Activated naive CD4-positive, alpha-beta T cell (primary cell): Measurements from ENCODE around the gene KRTAP10-2.

Experiments
- DNase-seq, 4 experiments: peaks; one replicate each; lab custom pipeline; 2025; lab: John Stamatoyannopoulos, UW

The KRTAP10-2 gene

DNA sequence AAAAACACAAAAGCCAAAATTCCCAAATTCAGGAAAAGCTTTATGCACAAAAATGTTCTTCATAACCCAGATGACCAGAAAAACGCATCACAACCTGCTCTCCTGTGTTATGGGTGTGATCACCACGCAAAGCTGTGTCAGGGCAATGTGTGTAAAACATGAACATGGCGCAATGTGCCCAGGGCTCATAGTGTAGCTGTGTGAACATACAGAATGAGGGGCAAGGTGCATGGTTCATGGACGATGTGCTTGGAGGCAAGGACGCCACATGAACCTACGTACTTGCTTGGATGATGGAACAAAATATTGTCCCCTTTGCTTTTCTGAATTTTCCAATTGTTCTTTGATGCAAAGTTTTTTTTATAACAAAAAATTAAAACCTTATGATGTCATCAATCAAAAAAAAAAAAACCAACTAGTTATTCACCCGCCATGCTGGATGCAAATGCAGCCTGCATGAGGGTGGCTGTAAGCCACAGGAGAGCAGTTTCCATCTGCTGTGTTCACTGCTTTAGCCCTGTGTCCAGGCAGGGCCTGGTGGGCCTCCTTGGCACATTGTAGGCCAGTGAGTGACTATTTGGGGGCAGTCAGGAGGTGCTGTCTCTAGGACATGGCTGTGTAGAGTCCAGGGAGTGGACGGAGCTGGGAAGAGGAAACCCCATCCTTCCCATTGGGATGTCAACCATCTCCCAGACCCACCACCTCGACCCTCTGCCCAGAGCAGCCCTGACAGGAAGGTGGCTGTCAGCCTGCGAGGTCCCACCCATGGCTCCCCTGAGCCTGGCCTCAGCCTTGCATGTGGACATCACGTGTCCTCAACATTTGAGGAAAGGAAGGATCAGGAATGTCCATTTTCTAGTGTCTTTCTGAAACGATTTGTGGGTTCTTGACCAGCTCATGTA lies 25.0 kb downstream of the KRTAP10-2 start:
- DNase-seq: no peak

DNA sequence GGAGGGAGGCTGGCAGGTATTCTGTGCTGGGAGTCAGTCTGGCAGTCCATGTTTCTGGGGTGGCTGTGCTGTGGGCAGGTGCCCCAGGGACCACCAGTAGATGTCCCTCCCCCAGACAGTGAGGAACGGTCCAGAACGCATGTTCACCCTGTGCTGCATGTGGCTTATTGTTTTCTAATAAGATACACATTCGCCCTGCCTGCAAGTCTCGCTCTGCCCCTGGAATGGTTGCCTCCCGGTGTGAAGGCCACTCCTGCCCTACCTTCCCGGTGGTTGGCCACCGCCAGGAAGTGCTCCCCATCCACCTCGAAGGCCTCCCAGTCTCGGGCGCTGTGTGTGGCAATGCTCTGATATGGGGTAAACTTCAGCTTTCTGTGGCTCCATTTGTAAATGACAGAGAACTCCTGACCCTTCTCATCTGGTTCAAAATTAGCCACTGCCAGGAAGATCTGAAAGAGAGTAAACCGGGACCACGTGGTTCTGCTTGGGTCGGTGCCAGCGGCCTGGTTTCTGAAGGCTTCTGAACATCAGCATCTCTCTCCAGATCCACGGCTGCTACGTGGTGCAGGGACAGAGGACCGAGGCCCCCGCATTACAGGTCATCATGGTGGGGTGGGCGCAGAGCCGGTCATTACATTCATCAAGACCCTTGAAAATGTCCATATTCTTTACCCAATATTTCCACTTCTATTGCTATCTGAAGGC lies 25.8 kb downstream of the KRTAP10-2 start:
- no peak for DNase-seq

DNA sequence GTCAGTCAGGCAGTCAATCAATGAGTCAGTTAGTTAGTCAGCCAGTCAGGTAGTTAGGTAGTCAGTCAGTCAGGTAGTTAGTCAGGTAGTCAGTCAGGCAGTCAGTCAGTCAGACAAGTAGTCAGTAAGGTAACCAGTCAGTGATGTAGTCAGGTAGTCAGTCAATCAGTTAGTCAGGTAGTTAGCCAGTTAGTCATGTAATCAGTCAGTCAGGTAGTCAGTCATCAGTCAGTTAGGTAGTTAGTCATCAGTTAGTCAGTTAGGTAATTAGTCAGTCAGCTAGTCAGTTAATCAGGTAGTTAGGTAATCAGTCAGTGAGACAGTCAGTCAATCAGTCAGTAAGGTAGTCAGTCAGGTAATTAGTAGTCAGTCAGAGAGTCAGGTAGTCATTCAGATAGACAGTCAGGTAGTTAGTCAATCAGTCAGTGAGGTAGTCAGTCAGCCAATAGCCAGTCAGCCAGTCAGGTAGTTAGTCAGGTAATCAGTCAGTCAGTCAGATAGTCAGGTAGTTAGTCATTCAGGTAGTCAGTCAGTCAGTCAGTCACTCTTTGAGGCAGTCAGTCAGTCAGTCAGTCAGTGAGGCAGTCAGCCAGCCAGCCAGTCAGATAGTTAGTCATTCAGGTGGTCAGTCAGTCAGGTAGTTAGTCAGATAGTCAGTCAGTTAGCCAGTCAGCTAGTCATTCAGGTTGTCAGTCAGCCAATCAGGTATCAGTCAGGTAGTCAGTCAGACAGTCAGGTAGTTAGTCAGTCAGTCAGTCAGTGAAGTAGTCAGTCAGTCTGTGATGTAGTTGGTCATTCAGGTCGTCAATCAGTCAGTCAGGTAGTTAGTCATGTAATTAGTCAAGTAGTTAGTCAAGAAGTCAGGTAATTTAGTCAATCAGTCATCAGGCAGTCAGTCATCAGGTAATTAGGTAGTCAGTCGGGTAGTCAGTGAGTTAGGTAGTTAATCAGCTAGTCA lies 26.6 kb downstream of the KRTAP10-2 start:
- DNase-seq: no peak

DNA sequence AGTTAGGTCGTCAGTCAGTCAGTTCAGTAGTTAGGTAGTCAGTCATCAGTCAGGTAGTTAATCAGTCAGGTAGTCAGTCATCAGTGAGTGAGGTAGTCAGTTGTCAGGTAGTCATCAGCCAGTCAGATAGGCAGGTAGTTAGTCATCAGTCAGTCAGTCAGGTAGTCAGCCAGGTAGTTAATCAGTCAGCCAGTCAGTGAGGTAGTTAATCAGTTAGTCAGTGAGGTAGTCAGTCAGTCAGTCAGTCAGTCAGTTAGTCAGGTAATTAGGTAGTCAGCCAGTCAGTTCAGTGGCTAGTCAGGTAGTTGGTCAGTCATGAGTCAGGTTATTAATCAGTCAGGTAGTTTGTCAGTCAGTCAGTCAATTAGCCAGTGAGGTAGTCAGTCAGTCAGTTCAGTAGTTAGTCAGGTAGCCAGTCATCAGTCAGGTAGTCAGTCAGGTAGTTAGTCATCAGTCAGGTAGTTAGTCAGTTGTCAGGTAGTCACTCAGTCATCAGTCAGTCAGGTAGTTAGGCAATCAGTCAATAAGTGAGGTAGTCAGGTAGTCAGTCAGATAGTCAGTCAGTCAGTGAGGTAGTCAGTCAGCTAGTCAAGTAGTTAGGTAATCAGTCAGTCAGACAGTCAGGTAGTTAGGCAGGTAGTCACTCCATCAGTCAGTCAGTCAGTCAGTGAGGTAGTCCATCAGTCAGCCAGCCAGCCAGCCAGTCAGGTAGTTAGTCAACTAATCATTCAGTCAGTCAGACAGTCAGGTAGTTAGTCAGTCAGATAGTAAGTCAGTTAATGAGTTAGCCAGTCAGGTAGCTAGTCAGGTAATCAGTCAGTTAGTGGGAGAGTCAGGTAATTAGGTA lies 27.5 kb downstream of the KRTAP10-2 start:
- DNase-seq: no peak

DNA sequence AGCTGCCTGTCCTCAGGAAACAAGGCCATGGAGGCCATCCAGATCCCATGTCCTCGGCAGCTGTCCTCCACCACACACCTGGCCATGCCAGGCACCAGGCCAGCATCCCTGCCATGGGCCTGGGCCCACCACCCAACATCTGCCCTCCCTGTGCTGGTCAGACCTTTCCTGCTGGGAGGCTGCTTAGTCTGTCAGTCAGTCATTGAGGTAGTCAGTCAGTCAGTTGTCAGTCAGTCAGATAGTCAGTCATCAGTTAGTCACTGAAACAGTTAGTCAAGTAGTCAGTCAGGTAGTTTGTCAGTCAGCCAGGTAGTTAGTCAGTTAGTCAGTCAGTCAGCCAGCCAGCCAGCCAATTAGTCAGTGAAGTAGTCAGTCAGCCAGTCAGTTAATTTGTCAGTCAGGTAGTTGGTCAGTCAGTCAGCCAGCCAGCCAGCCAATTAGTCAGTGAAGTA lies 28.5 kb downstream of the KRTAP10-2 start:
- DNase-seq: no peak

DNA sequence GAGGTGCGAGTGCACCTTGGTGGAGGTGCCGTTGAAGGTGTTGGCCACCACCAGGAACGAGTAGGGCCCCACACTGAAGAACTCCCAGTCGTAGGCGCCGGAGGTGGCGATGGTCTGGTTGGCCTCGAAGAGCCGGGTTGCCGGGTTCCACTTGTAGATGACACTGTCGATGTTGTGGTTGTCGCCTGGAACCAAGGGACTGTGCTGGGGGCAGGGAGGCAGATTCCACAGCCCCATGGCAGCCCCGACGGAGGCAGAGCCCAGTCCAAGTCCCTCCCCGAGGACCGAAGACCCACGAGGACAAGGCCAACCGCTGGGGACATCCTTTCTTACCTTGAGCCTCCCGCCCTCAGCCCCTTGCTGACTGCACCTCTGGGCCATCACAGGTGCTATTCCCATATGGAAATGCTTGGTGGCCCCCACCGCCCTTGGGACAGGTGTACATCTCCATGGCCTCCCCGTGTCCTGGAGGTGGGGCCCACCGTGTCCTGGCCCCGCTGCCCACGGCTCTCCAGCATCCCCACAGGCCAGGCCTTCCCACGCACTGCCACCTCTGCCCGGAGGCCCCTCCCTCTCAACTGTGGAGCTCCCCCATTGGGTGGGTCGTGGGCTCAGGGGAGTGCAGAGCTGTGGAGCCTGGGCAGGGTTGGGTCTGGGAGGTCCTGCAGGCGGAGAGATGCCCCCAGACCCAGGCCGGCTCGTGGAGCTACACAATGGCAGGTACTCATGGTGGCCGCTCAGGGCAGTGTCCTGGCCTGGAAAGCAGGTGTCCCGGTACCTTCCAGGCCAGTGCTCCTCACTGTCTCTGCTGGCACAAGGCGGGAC lies 29.2 kb downstream of the KRTAP10-2 start:
- no peak for DNase-seq

DNA sequence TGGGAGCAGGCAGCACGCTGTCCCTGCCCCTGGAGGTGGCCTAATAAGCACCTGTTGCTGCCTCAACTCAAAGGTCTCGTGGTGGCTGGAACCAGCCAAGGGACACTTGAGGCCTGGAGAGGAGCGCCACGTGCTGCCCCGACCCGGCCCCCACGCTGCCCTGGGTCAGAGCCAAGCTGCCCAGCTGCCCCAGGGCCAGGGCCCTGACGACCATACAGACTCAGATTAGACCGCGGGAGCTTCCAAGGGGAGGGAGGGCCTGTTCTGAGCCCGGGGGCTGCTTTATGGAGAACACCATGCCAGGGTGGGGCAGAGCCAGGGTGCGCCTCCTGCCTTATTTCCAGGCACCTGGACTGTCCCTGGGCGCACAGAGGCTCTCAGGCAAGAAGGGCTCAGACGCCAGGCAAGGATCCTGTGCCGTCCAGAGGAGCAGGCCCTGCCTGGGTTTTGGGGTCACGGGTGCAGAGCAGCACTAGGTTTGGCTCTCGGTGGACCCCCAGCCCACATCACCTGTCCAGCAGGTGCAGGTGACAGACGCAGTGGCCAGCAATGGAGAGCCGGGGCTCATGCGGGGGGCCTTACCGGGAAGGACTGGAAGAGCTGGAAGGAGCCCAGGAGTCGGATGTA lies 29.9 kb downstream of the KRTAP10-2 start:
- DNase-seq: no peak

DNA sequence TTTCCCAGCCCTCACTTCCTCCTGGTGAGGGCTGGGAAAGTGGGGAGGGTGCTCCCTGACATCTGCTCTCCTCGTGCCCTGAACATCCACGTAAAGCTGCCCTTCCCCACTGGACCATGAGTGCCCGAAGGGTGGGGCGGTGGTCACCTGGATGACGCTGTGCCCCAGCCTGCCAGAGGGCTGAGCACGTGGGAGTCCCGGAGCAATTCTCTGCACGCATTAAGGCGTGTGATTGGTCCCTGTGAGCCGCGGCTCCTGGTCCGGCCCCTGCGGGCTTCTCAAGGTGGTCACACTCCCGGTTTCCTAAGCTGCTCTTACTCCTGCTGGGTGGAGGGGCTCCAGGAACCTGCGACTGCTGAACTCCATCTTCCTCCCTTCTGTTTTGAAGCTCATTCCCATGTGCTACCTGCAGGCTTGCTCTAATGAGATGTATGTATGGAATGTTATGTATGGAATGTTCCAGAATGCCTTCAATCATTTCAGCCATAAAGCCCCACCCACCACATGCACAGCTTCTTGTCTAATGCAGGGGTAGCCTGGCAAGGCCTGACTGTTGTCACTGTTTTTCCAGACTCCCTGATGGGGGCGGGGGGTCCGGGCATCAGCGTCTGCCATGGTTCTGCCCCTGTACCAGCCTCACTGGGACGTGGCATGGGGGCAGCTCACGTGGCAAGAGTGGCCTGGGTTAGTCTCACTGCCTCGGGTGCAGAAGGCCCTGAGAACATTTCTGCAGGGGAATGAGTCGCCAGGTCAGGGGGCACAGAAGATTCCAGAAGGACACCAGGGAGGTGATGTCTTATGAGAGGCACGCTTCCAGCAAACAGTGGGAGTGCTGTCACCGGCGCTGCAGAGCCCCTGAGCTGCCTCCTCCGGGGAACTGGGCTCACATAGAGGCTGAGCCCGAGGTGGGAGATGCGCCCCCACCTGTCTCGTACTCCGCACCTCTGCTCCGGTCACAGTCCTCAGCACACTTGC lies 30.7 kb downstream of the KRTAP10-2 start:
- no peak for DNase-seq

DNA sequence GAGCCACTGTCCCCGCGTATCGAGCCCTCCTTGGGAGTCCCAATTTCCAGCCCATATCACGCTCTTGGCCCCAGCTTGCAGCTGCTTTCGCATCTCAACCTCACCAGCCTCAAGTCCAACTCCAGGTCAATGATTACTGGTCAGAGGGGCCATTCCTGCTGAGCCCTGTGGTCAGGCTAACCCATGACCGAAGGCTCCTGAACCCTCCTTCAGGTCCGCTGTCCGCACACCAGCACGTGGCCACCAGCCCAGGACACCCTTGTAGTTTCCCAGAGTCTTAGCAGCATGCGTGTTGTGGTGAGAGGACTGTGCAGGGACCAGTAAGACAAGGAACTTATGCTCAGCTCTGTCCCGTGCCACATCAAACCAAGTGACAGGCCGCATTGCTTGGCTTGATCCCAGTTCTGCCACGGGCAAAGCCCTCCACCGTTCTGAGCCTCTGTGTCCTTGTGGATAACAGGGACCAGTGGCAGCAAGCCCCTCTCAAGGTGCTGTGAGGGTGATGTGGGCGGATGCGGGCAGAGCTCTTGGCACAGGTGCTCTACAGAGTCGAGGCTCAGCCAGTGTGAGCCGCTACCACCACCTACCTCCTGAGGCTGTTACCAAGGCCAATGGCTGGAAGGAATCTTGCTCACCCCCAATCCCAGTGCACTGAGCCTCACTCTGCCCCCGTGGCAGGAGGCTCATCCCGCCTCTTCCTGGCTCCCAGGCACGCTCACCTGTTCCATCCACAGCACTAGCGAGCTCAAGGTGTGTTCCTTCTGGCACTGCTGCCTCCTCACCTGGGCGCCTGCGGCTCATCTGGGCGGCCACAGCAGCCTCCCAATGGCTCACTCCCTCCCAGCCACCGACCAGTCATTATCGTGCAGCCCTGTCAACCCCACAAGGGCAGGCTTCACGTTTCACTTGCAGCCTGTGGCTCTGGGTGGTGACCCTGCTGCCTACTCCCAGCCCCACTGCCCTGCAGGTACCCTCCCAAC lies 31.7 kb downstream of the KRTAP10-2 start:
- no peak for DNase-seq

DNA sequence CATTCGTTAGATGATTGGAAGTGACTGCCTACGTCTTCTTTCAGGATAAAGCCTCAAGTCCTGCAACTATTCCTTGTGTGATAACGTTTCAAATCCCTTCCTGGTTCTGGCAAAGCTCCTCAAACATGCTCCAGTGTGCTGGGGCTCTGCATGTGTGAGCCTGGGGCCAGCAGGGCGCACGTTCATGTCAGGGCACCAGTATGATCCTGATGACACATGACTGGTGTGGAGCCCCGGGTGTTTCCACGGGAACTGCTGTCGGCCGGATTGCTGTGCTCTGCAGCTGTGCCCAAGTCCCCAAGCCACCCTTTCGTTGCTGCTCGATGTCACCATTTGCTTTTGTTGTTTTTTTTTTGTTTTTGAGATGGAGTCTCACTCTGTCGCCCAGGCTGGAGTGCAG lies 32.6 kb downstream of the KRTAP10-2 start:
- no peak for DNase-seq

DNA sequence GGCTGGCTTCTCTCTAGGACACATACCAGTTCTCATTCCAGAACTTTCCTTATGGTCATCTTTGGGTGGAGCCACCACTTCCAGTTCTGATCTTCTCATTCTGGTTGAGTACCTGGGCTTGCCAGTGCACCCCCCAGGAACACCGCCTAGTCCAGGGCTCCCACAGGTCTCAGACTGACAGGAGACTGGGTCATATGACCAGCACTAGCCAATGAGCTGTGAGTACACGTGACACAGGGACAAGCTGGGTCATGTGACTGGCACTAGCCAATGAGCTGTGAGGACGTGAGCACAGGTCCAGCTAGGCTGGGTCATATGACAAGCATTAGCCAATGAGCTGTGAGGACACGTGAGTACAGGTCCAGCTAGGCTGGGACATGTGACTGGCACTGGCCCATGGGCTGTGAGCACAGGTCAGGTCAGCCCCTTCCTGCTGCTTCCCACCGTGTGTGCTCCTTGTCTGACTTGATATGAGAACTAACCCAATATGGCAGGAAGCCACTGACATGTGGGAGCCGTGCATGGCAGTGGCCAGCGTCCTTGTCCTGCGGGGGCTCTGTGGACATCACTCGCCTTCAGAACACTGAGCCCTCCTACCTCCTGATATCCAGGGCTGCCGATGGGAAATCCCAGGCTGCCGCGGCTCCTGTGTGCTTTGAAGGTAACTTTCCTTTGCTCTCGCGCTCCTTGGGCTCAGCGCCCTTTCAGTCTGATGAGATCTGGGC lies 34.0 kb downstream of the KRTAP10-2 start:
- DNase-seq: no peak

DNA sequence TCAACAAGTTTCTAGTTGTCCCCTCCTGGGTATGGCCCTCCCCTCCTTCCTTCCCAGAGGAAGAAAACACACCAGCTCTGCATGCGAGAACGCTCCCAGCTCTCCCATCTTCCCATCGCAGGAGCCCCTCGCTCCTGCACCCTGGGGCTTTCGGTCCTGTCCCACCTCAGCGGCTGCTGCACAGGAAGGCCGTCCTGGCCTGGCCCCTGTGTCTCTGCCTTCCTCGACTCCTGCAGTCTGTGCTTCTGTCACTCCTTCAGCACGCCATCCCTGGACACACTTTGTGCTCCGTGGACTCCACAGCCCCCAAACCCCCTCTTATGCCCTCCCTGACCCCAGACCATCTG lies 34.5 kb downstream of the KRTAP10-2 start:
- DNase-seq: no peak

DNA sequence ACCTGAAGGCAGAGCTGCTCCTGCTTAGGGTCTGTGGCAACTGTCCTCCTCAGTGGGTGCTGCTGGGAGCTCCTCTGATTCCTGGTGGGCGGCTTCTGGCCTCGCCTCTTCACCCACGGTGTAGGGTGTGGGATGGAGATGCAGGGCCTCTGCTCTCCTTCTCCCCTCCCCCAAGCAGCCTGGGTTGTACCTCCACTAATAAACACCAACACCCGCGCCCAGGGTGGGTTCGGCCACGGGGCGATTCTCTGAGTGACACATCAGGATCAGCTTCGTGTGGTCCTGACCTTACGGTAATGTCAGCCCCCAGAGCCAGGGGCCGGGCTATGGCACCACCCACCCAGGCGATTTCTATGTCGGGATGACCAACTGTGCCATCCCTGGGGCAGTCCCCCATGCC lies 35.0 kb downstream of the KRTAP10-2 start:
- no peak for DNase-seq

DNA sequence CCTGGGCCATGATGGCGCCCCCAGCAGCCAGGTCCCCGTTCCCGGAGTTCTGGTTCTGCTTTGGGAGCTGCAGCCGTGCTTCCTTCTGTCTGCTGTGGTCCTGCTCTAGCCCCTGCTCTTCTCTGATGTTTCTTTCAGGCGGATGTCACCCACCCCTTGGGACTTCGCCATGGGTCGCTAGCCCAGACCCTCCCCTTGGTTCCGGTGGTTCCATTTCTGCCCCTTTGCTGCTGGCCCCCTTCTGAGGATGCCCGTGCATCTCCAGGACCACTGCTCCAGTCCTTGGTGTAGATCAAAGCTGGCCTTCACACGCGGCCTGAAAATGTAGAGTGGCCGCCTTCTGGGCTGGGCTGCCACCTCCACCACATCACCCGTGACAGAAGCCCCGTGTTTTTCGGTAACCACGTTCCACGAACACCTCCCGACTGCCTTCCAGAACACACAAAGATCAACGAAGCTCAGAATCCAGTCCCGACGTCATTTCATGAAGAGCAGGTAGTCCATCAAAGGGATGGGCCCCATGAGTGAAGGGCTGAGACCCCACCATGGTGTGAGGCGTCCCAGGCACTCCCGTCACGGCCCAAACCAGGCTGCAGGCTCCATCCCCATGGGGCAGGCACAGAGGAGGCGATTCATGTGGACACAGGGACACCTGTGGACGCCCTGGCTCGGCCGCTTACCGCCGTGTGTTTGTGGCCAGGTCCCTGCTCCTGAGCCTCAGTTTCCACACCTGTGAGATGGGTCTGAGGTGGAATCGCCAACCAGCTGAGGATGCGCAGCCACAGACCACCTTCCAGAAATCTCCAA lies 35.7 kb downstream of the KRTAP10-2 start:
- DNase-seq: no peak

DNA sequence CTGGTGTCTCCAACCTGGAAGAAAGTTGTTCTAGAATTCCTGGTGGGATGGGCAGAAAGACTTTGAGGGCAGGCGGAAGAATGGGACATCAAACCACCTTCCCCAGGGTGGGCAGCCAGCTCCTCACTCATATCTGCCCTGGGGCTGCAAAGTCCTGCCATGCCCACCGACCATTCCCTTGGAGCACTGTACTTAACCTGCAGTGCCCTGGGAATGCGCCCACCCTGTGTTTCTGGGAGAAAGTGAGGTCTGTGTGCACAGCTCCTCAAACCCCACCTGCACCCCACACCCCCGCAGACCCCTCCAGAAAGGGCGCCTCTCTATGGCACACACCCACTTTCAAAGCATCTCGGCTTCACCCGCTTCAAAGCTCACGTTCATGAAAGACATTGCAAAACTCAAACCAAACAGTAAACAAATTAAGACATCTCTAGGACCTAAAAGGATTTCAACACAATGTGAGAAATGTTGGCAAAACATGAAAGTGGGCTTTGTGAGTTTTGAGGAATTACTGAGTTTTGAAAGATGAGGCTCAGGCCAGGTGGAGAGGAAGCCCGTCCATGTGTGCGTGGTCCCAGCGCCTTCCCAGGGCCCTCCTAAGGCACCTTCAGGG lies 36.5 kb downstream of the KRTAP10-2 start:
- DNase-seq: no peak

DNA sequence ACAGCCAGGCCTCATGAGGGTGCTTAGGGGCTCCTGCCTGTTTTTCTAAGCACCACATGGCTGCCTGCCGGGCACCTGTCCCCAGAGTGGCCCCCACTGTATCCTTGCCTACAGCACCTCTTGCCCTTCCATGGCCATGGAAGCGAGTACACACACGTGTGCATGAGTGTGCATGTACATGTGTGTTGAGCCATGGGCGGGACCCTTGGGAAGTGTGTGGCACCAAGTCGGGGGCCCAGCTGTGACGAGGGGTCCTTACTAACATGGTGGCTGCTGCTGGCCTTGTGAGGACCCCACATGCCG lies 37.1 kb downstream of the KRTAP10-2 start:
- no peak for DNase-seq
